Stimulated activated CD4-positive, alpha-beta T cell treated with anti-CD3 and anti-CD28 coated beads, TNF-alpha, amount 100 ng/mL, for 48 hours (primary cell): Measurements from ENCODE around the gene SLC9A1.

ENCODE experiments used
- DNase-seq, 3 donors: peaks; one replicate each; pipeline ENCODE4 v3.0.0-alpha.2; 2020; ENCODE audit warnings: low read depth in 3 of 3

SLC9A1 gene

DNA sequence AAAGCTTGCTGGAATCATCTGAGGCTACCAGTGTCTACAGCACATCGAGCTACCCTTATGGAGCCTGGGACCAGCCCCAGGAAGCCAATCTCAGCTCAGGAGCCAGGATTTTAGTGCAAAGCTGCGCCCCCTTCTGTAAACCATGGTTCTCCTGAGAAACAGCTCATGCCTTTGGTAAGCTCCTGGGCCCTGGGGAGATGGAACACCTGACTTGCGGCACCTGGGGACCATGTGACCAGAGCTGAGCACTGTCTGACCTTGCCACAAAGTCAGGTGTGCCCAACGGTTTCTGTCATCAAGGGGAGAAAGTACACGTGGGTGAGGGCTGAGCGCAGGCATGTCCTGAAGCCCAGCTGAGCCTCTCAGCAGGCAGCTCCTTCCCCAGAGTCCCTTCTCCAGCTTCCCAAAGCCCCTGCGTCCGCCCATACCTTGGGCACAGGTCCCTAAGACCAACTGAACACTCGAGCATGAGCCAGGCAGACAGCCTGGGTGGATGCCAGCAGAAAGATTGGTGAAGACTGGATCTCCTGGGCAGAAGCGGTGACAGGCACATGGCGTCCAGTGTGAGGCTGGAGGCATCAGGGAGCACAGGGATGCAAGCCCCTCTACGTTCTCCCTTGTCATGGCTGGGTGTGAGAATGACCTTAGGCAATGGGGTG is 84.4 kb downstream of the SLC9A1 start:
- no peak for DNase-seq

DNA sequence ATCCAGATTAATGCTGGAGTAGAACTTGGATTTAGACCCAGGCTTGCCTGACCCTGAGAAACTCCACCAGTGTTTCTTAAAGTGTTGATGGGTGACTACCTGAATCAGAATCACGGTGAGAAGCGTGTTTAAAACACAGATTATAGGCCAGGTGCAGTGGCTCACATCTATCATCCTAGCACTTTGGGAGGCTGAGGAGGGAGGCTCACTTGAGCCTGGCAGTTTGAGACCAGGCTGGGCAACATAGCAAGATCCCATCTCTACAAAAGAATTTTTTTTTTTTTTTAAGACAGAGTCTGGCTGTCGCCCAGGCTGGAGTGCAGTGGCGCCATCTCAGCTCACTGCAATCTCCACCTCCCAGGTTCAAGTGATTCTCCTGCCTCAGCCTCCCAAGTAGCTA is 86.0 kb downstream of the SLC9A1 start:
- no peak for DNase-seq

DNA sequence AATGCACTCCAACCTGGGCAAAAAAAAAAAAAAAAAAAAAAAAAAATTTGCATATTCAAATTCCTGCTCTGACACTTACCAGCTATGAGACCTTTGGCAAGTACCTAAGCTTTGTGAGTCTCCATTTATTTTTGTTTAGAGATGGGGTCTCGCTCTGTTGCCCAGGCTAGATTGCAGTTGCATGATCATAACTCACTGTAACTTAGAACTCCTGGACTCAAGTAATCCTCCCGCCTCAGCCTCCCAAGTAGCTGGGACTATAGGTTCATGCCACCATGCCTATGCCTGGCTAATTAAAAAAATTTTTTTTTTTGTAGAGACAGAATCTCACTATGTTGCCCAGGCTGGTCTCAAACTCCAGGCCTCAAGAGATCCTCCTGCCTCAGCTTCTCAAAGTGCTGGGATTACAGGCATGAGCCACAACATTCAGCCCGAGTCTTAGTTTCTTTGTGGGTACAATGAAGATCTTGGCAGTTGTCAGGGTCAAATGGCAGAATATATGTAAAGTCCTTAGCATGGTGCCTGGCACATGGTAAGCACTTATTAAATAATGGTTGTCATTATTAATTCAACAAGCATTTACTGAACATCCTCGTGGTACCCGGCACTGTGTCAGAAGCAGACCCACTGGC is 88.8 kb downstream of the SLC9A1 start:
- no peak for DNase-seq

GRCh38 chr1:27060891-27061290 is 94.0 kb downstream of the SLC9A1 start:
- DNase-seq: no peak

GRCh38 chr1:27058966-27059669 is 95.8 kb downstream of the SLC9A1 start:
- no peak for DNase-seq

DNA sequence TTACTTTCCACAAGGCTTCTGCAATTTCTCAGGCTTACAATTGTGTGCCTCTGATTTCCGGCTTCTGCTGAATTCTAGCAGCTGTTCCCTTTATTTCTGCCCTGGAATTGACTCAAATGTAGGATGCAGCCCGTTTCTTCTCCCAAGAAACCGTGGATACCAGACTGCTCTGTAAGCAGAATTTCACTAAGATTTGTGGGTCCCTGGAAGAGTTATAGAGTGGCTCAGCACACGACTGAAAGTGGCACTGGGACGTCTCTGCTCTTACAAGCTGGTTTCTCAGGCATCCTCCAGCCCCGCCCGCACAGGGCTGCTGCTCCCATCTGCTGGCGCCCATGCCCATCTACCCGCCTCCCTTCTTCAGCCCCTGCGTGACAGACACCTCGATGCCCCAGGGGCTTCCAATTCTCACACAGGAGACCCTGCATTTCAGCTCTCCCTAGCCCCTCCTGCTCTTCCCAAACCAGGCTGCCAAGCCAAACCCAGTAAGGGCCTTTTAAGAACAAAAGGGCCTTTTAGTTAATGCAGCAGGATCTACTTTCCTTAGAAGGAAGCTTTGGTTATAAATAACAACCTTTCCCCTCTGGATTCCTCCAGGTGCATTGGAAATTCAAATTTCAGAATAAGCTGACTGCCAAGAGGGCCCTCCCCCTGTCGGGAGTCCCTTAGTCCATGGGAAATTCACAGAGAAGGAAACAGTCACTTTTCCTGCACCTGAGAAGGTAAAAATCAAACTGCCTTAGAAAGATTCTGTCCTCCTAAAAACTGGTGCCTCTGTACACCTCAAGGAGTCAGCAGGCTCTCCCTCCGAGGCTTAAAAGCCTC is 96.9 kb downstream of the SLC9A1 start:
- no peak for DNase-seq

DNA sequence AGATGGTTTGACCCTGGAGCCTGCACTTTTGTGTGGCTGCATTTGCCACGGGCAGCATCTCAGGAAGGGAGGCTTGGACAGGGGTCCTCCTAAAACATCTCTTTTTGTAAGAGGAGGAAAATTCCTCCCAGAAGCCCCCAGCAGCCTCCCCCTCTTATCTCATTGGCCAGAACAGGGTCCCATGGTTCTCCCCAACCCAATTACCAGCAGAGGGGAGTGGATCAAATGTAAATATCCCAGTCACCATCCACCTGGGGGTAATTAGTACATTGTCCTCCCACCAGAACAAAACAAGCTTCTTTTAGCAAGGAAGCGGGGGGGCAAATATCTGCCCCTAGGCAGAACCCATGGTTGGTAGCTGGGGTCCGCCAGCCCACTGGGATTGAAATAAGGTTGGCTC is 97.5 kb downstream of the SLC9A1 start:
- DNase-seq: no peak

DNA sequence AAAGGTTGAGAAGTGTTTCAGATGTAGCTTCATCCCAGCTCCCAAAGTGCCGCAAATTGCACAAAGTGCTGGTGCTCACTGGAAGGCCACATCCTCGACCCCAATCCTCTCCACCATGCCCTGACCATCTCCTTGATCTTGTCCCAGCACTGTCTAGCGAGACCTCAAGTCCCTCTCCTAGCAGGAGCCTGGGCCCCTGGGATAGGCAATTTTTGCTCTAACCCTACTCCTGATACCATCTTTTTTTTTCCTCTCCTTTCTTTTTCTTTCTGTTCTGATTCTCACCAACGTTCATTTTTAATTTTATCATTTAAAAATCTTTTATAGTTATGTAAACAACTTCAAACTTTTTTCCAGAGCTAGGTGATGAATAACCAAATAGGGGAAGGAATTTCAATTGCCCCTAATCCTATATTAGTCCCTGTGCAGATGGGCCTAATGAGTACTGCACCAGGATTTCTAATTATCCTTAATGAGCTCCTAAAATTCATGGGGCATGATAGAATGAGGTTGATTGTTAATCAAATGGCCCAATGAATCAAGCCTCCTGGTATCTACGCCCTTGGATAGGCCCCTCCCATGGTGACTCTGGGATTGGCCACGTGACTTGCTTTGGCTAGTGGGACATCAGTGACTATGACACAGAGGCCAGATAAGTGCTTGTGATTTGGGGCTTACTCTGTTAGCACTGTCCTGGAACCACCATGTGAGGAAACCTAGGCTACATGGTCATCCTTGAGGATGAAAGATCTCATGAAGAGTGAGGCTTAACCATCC is 100.8 kb downstream of the SLC9A1 start:
- DNase-seq: no peak

- DNase-seq: no peak
Observed at GRCh38 chr1:27052527-27052926, 102.4 kb downstream of the SLC9A1 start.

DNA sequence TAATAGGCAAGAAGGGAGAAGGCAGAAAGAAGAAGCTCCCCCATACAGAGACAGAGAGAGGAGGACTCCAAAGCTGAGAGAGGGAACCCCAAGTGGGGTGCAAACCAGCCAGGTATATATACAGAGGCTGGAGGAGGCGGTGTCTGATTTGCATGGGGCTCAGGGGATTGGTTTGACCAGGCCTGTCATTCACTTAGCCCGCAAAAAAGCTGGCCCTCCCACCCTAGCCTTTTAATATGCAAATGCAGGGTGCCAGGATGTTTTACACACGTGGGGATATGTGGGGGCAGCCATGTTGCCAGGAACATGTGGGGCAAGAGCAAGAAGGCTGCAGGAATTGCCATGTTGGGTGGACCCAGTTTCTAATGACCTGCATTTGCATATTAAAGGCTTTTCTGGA is 105.3 kb downstream of the SLC9A1 start:
- no peak for DNase-seq

DNA sequence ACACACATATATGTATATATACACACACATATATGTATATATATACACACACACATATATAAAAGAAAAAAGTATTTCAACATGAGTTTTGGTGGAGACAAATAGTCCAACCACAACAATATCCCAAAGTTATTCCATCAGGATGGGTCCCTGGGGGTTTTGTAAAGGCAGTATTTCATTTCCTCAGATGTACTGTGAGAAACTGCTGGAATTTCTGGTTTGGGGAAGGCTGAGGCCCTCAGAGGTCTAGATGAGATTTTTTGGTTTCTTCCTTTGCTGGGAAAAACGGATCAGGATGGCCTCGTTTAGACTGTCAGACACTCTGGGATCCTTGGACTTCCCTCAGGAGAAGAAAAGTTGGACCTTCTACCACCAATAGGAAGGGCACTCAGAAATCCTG is 105.8 kb downstream of the SLC9A1 start:
- no peak for DNase-seq
